Stimulated activated naive CD8-positive, alpha-beta T cell treated with anti-CD3 and anti-CD28 coated beads, Interleukin-15, Interleukin-2, amounts not matched to agents 100 U/mL and 50 U/mL, for 24 hours (primary cell): Measurements from ENCODE around the gene ETNK2.
"Not testable (repeated sequence)": the region's sequence is repeated elsewhere in the genome, so short reads cannot be mapped to it uniquely, and the experiment has no call there.

Experiments
- ATAC-seq: fragments of 150-1000 bp; cut with Tn5 transposase; one replicate; pipeline ENCODE4 v1.10.0; 2021
- DNase-seq: peaks from one replicate; pipeline ENCODE4 v3.0.0; 2021

The ETNK2 gene

GRCh38 chr1:204126386-204126785 is 25.5 kb downstream of the ETNK2 start:
- DNase-seq (no peak), ATAC-seq (no peak)

DNA sequence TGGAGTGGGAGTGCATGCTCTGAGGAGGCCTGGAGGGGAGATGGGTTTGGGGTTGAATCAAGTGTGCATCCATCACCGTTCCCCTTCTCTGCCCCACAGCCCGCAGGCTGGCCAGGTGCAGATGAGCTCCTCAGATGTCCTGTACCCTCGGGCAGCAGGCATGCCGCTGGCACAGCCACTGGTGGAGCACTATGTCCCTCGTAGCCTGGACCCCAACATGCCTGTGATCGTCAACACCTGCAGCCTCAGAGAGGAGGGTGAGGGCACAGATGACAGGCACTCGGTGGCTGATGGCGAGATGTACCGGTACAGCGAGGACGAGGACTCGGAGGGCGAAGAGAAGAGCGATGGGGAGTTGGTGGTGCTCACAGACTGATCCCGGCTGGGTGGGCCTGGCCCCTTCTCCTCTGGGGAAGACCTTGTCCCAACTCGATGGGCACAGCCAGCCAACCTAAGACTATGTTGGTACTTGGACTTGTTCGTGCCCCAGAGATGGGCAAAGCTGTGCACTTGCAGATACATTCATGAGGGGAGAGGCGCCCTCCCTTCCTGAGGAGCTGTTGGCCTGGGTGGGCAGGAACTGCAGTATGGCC is 26.0 kb downstream of the ETNK2 start:
- DNase-seq (no peak), ATAC-seq (no peak)

GRCh38 chr1:204124639-204125038 is 27.2 kb downstream of the ETNK2 start:
- DNase-seq (no peak), ATAC-seq (no peak)

GRCh38 chr1:204123376-204123775 is 28.5 kb downstream of the ETNK2 start:
- DNase-seq (no peak), ATAC-seq (no peak)

GRCh38 chr1:204121840-204122555 is 29.8 kb downstream of the ETNK2 start:
- ATAC-seq = no peak
- DNase-seq = no peak

DNA sequence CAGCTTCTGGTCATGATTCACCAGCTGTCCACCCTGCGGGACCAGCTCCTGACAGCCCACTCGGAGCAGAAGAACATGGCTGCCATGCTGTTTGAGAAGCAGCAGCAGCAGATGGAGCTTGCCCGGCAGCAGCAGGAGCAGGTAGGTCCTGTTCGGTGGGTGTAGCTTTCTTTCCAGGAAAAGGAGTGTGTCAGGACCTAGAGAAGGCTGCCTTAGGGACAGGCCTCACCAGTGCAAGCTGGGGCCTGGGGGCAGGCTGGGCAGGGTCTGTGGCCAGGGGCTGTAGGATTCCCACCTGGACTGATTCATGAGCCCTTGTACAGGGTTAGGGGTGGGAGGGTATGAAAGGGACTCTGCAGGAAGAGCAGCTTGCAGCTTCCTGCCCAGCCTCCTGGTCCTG is 35.3 kb downstream of the ETNK2 start:
- ATAC-seq (no peak), DNase-seq (no peak)

- no peak for ATAC-seq
- no peak for DNase-seq
Observed at GRCh38 chr1:204115116-204115515, 36.7 kb downstream of the ETNK2 start.

- no peak for DNase-seq
- no peak for ATAC-seq
Observed at GRCh38 chr1:204114606-204115005, 37.2 kb downstream of the ETNK2 start.

- DNase-seq (no peak), ATAC-seq (no peak)
Observed at GRCh38 chr1:204113896-204114295, 37.9 kb downstream of the ETNK2 start.

DNA sequence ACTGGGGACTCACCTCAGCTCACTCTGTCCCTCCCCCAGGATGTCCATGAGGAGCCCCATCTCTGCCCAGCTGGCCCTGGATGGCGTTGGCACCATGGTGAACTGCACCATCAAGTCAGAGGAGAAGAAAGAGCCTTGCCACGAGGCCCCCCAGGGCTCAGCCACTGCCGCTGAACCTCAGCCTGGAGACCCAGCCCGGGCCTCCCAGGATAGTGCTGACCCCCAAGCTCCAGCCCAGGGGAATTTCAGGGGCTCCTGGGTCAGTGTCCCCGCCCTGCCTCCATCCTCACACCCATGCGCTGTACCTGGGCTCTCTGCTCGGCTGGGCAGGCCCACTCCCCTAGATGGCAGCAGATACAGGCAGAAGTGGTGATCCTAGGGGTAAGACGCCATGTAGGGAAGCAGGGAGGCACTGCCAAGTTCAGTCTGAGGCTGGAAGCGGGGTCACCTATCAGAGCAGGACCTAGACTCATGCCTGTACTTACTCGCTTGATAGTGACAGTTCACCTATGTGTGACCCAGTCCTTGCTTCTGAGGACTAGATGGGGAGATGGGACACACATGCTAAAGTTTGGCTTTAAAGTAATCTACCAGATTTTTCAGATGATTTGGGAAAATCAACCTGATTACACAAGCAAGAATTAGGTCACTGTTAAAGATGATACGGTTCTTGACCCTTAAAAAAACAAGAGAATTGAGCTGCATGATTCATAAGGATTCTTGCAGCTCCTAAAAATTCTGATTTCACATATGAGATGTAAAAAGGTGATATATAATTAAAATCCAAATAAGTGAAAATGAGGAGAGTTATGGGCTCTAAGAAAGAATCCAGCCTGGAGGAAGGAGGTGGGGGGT is 38.7 kb downstream of the ETNK2 start:
- no peak for ATAC-seq
- DNase-seq = no peak

GRCh38 chr1:204110894-204111633 is 40.8 kb downstream of the ETNK2 start:
- ATAC-seq (no peak), DNase-seq (no peak)

DNA sequence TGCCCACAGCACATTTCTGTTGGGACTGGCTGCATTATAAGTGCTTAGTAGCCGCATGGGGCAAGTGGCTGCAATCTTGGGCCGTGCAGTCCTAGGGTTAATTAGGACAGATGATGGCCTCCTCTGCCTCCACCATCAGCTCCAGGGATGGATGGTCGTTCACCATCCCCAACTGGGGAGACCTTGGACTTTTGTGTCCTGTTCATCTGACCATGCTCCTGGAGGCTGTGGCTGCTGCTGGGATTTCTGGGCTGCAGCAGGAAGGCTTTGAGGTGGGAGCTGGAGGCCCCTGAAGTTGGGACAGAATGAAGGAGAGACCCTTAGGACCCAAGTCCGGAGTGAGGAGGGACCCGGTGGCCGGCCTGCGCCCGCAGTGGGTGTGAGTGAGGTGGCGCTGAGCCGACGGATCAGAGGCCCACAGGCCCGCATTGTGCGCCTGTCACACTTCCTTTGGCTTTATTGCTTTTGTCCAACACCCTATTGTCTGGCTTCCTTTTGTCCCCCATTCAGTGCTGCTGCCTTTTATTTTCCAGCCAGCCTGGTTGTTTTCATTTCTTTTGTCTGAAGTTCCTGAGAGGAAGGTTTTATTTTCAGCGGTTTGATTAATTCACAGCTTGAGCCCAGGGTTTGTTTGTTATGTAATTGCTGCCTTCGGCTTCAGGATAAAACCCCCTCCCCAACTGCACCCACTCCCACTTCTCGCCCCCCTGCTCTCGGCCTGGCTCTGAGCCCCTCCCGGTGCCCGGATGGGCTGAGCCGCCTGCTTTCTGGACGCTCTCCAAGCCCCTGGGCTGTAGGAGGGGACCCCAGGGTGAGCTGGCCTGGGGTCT is 43.3 kb downstream of the ETNK2 start:
- DNase-seq = no peak
- no peak for ATAC-seq

GRCh38 chr1:204107892-204108291 is 44.0 kb downstream of the ETNK2 start:
- no peak for DNase-seq
- no peak for ATAC-seq

GRCh38 chr1:204106825-204107224 is 45.0 kb downstream of the ETNK2 start:
- no peak for DNase-seq

GRCh38 chr1:204105131-204105515 is 46.7 kb downstream of the ETNK2 start:
- DNase-seq (no peak), ATAC-seq (no peak)

More at GRCh38 chr1:204106825-204107224, 45.0 kb downstream of the ETNK2 start:
- no peak for ATAC-seq

DNA sequence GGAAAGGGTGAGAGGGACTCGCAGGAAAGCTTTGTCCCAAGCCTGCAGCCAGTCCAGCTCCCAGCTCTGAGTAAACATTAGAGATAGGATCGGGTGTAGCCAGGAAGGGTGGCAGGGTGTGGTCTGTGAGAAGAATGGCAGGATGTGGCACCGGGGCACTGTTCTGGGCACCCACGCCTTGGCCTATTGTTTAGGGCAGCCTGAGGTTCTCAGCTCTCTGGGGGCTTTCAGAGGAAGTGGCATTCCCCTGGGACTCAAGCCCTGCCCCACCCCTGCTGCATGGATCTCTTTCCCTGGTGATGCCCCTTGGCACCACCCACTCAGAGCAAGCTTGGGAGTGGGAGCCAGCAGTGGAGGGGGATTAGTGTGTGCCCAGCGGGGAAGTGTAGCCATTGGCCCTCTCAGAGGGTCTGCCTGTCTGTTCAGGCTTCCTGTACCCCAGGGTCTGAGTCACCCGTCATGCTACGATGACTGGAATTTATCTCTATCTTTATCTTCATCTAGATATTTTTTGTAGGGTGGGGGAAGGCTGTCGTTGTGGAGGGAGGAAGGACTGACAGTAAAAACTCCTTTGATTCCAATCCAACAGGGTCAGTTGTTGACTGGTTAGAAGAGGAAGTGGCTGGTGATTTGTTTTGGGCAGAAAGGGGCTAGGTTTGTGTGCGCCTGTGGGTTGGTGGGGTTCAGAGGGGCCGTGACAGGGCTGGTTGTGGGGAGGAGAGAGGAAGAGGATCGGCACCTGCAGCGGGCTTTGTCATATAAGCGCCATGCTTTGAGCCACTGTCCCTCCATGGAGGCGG is 47.3 kb downstream of the ETNK2 start:
- DNase-seq = peak; percentile 41
- ATAC-seq = peak; percentile 56

- ATAC-seq = no peak
- no peak for DNase-seq
Observed at GRCh38 chr1:204103431-204103741, 48.5 kb downstream of the ETNK2 start.

DNA sequence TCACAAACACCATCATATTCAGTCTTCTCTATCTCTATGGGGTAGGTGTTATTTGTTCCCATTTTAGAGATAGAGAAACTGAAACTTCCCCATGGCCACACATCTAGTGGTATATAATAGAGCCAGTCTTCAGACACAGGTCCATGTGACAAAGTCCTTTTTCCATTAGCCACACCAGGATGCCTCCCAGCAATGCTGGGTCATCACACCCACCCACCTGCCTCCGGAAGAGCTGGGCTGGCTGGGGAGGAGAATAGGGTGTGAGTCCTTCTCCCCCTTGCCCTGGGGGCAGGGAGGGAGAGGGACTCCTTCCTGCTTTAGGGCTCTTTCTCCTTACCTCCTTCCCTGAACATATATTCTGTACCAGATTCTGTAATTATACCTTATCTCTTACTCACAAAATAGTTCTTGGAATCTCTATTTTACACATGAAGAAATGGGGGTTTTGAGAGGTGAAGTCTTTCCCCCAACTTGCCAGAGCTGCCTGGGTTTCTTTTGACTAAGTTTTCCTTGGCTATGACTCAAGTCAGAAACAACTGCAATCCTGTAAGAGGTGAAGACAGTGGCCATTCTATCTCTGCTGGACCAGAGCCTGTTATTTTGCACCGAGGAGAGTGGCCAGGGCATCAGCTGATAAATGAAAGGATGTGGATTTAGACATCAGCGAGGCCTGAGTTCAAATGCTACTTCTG is 49.0 kb downstream of the ETNK2 start:
- ATAC-seq (peak; percentile 38), DNase-seq (peak; percentile 29)

GRCh38 chr1:204102029-204102611 is 49.7 kb downstream of the ETNK2 start:
- DNase-seq (peak; percentile 32), ATAC-seq (peak; percentile 20)

- not testable (repeated sequence) for ATAC-seq, DNase-seq
Observed at GRCh38 chr1:204099754-204100153, 52.1 kb downstream of the ETNK2 start.
